ENCODE measurements around the gene TECPR2.
"Not testable (repeated sequence)": the region's sequence is repeated elsewhere in the genome, so short reads cannot be mapped to it uniquely, and the experiment has no call there.

TECPR2 gene

DNA sequence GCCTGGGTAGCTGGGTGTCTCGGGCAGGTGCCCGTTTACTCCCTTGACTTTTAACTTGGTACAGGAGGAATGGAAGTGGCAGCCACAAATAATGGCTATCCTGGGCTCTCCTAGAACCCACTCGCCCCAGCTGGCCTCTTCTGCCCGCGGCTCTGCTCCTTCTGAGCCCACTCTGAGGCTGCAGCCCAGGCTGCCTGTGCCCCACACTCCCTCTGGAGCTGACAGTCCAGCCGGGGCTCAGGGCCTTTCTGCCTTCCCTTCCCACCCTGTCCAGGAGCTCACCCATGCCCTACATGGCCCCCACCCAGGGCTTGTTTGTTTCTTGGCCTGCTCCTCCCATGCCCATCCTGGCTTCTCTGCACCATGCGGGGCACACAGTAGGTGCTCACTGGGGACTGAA, 27.6 kb upstream of the TECPR2 start:
- FAIRE-seq, result no peak

DNA sequence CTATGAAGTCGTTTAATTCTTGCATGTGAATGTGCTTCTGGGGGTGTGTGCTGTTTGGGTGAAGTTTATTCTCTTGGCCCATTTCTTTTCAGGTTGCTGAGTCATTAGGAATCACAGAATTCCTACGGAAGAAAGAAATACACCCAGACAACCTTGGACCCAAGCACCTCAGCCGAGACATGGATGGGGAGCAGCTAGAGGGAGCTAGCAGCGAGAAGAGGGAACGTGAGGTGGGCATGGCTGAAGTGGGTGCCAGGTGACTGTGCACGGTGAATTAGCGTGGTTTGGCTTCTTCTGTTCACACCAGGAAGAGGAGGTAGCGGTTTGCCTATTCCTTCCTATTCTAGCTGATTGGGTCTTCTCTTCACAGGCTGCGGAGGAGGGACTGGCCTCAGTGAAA, 24.0 kb upstream of the TECPR2 start:
- FAIRE-seq, result no peak

DNA sequence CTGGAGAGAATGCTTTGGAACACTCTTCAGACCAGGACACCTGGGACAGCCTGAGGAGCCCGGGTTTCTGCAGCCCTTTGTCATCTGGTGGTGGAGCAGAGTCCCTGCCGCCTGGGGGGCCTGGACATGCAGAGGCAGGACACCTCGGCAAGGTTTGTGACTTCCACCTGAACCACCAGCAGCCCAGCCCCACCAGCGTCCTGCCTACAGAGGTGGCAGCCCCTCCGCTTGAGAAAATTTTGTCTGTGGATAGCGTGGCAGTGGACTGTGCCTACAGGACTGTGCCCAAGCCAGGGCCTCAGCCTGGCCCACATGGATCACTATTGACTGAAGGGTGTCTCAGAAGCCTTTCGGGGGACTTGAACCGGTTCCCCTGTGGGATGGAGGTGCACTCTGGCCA, 21.2 kb upstream of the TECPR2 start:
- FAIRE-seq, result no peak

DNA sequence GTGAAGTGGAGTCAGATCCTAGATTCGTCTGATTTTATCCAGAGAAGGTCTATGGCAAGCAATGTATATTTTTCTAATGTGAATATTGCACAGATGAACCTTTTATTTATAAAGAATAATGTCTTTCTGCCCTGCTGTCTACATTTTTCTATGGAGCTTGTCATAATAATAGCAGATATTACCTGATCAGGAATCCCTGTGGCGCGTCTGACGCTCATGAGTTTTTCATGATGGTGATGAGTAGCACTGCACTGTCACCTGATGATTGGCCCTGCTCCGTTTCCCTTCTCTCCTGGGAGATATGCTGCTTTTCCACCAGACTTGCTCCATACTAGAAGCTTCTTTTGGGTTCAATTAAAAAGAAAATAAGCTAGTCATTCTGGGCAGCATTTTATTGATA, 20.5 kb upstream of the TECPR2 start:
- FAIRE-seq, result no peak

DNA sequence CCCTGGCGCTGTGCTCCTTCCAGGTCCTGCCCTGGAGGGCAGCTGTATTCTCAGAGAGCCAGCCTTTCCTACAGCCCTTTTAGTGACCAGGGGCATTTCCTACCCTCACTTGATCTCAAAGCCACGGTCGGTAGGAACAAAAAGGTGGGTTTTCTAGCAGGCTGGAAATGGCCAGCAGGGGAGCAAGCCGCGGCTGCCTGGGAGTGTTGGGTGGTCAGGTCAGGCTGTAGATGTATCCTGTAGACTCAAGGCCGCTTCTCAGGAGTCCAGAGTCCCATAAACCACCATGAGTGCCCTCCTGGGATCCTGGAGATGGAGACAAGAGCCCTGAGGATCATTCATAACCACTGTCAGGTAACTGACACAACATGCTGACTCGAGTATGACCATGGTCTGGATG, 18.7 kb upstream of the TECPR2 start:
- FAIRE-seq, result no peak

DNA sequence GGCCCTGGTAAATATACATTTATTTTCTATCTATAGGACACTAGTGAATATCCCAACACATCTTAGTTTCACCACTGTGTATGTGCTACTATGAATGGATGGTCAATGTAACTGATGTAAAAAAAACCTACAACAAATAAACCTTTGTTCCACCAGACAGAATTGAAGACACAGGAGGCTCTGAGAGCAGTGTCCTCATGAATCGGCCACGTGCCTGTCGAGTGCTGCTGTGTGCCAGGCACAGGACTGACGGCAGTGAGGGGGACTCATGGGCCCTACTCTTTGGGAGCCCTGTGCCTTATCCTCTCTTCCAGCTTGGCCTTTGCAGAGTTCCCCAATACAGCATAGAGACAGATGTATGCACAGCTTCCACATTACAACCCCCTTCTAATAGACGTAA, 18.3 kb upstream of the TECPR2 start:
- FAIRE-seq, result no peak

DNA sequence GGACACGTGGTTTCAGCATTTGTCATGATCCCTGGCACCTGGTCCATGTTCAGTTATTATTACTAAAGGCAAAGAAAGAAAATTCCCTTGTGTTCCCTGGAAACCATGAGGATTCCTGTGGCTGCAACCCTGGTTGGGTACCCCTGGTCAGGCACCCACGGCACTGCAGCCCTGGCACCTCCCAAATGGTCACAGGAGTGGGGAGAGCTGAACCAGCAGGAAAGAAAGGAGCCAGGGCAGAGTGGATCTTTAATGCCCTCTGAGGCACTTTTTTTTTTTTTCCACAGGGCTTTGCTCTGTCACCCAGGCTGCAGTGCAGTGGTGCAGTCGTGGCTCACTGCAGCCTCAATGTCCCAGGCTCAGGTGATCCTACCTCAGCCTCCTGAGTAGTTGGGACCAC, 17.5 kb upstream of the TECPR2 start:
- no peak for FAIRE-seq

DNA sequence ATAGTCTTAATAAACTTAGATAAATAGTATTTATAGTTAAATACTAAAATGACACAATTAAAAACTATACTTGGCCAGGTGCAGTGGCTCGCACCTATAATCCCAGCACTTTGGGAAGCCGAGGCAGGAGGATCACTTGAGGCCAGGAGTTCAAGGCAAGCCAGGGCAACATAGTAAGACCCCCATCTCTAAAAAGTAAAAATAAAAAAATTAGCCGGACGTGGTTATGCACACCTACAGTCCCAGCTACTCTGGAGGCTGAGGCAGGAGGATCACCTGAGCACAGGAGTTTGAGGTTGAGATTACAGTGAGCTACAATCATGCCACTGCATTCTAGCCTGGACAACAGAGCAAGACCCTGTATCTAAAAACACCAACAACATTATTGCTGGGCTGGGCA, 16.1 kb upstream of the TECPR2 start:
- no peak for FAIRE-seq

DNA sequence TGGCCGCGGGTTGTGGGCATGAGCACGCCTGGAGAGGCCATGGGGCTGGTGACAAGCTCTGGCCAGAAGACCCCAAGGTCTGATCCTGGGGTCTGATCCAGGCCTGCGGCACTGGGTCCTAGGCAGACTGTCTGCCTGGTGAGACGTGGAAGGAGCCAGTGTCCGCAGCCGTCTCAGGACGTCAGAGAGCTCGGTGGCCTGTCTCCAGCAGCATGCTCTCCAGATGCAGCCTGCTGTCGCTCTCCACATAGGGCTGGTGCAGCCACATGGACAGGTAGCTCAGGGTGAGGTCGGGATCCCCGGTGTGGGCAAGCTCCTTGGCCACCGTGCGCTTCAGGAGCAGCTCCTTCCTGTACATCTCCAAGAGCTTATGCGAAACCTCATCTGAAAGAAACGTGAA, 14.4 kb upstream of the TECPR2 start:
- FAIRE-seq, result no peak

DNA sequence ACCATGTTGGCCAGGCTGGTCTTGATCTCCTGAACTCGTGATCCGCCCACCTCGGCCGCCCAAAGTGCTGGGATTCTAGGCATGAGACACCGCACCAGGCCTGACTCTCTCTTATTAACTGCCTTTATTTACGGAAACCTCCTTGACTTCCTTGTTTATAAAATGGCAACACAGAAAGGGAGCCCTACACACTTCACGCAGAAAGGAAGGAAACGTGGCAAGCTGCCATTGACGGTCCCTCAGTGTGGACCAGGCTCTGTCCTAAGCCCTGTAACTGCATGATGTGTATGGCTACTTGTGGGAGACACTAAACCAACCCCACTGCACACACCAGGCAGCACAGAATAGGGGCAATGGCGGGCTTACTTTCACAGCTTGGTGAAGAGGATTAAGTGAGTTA, 11.7 kb upstream of the TECPR2 start:
- no peak for FAIRE-seq

DNA sequence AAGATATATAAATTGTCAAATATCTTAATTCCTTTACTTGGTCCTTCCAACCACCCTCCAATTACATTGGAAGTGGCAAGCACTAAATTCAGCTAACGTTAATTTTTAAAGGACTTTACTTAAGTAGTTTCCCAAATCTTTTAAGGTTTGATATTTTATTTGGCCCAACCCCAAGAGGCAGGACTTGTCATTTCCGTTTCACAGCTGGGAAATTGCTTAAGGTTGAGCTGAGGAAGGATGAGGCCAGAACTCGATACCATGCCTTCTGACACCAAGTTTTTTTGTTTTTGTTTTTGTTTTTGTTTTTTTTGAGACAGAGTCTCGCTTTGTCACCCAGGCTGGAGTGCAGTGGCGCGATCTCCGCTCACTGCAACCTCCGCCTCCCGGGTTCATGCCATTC, 11.1 kb upstream of the TECPR2 start:
- not testable (repeated sequence) for FAIRE-seq

DNA sequence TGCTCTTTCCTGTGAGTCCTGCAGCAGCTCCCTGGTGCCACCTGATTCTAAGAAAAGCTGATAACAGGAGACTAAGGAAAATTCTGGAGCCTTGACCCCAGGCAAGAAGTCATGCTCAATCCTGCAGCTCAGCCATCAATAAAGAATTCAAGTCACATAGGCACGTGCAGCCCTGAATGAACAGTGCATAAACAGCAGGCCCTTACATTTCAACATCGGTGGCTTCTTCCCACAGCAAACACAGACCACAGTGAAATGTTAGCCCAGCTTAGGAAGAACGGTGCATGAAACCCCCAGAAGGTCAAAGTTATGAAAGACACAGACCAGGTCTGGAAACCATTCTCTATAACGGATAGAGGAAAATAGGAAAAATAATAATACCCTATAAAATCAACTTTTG, 10.5 kb upstream of the TECPR2 start:
- FAIRE-seq, result no peak

DNA sequence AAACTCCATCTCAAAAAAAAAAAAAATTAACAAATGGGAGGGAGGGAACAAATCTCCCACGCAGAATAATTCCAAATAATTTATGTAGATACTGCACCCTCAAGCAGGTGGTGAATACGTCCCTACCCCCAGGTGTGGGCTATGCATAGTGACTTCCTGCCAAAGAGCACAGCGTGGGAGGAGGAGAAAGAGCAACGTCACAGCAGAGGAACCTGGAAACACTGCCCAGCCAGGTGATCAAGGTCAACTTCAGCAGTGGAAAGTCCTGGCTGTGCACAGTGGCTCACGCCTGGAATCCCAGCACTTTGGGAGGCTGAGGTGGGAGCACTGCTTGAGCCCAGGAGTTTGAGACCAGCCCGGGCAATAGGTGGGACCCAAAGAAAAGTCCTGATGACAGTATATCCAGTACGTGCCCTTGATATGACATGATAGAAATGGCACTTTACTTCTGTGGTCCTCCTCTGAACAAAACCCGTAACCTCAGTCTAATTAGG, 9.6 kb upstream of the TECPR2 start:
- FAIRE-seq, result no peak

DNA sequence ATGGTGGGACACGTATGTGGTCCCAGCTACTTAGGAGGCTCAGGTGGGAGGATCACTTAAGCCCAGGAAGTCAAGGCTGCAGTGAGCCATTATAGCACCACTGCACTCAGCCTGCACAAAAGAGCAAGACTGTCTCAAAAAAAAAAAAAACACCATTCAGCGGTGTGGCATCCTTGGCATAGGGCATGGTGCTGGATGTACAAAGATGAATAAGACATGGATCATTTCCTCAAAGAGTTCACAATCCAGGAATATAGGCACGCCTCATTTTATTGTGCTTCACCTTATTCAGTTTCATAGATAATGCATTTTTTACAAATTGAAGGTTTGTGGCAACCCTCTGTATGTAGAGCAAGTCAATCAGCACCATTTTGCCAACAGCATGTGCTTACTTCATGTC, 6.5 kb upstream of the TECPR2 start:
- FAIRE-seq, result no peak

DNA sequence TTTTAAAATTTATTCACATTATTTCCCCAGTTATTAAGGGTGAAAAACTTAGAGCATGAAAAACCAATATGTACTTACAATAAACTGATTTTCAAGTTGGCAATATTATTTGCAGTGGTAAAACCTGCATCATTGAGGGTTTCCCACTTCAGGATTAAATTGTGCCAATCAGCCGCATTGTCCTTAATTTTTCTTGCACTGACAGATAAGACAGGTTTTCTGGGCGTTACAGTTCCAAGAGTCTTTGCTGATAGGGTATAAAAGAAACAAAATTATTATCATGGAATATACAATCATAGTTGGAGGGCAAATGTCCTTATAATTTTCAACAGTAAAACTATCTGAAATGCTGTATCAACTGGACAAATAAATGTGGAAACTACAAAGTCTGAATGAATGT, 3.4 kb upstream of the TECPR2 start:
- FAIRE-seq, result no peak

DNA sequence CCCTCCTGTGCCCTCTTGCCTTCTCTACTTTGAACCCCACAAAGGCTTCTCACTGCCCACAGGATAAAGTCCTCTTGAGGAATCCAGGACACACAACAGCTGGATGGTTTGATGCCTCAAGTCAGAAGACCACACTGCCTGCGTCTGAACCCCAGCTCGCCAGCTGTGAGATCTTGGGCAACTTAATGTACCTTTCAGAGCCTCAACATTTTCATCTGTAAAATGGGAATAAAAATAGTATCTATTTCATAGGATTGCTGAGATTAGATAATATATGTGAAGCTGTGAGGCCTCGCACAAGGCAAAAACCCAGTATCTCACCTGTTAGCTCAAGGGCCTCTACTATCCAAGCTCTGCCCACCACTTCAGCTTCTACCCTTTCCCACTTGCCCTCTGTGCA, 2.4 kb upstream of the TECPR2 start:
- no peak for FAIRE-seq

DNA sequence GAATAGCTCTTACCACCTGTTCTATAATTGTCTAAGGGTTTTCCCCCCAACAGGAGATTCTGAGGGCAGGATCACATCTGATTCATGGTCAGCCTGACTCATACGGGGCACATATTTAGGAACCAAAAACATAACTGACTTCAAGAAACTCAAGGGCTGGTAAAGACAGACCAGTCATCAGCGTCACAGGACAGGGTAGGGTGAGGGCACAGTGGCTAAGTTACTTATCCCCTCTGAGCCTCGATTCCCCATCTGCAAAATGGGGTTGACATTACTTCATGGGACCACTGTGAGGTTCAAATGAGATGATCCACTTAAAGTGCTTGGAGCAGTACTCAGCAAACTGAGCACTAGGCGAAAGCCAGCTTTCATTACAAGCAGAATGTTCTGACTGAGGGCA, 657 bp upstream of the TECPR2 start:
- no peak for FAIRE-seq

DNA sequence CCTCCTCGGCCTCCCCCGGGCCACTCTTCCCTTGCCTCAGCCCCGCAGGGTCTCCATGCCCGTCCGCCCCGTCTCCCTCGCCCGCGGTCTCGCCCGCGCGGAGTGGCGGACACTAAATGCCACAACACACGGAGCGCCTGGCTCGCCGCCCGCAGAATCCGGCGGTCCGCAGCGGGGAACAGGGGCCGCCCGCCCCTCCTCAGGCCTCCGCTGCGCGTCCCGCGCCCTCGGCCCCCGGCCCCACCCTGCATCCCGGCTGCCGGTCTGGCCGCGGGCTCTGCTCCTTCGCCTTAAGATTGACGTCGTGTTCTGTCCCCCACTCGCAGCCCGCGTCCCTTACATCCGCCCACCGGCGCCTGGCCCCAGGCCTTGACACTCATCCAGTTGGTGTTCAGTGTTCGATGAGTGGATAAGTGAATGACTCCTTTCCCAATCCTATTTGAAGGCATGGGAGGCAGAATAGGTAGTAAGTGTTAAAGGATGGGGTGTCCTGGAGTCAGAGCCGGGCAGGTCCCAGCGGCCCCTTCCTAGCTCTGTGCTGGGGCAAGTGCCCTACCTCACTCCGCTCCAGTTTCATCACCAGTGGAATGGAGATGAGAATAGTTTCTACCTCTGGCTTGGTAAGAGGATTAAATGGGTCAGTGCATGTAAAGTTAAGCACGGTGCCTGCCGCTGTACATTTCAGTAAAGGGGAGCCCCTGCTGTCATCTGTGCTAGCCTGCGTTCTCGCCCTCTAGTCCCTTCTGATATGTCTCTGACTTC, 622 bp downstream of the TECPR2 start:
- no peak for FAIRE-seq

DNA sequence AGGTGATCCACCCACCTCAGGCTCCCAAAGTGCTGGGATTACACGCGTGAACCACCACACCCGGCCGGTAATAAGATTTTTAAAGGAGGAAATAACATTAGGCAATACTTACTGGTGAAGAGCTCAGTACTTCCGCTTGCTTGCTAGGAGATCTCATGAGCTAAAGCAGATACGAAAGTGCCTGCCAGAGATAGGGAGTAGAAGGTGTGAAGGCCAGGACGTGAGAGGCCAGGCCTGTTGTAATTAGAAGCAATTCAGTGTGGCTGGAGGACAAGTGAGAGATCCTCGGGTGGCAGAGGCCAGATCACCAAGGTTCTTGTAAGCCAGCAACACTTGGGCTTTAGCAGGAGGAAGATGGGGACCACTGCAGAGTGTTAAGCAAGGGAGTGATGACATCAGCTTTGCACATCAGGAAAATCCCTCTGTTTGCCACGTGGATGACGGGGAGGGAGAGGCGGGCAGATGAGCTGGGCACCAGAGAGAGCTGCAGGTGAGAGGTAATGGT, 7.6 kb downstream of the TECPR2 start:
- no peak for FAIRE-seq

DNA sequence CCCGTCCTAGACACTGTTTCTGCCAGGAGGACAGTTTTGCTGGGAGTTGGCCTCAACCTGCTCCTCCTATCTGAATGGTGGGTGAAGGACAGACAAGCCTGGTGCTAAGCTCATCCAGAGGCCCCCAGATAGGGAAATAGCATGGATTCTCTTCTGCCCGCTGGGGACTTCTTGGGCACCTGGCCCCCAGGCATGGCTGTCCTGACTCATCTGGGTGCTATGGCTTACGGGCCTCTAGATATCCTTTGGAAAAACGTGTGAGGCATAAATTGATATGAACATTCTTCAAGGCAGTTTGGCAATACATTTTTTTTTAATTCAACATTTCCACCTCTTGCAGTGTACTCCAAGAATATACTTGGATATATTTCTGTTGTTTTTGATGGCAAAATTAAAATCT, 8.6 kb downstream of the TECPR2 start:
- FAIRE-seq, result no peak

DNA sequence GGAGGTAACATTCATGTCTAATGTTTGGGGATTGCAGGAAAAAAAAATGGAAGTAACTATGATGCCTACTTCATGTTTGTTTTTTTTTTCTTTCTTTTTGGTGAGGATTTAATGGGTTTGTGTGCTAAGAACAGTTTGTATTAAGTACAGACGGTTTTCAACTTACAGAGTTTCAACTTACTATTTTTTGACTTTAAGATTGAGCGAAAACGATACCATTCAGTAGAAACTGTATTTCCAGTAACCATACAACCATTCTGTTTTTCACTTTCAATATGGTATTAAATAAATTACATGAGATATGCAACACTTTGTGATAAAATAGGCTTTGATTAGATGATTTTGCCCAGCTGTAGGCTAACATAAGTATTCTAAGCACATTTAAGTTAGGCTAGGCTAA, 10.4 kb downstream of the TECPR2 start:
- FAIRE-seq, result no peak

DNA sequence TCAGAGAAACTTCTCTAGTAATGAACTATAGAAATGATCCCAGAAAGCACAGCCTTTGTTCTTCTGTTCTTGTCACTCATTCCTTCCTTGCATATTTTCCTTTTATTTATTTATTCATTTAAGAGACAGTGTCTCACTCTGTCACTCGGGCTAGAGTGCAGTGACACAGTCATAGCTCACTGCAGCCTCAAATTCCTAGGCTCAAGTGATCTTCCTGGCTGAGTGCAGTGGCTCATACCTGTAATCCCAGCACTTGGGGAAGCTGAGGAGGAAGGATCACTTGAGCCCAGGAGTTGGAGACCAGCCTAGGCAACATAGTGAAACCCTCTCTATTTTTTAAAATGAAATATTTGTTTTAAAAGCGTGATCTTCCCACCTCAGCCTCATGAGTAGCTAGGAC, 11.5 kb downstream of the TECPR2 start:
- no peak for FAIRE-seq

DNA sequence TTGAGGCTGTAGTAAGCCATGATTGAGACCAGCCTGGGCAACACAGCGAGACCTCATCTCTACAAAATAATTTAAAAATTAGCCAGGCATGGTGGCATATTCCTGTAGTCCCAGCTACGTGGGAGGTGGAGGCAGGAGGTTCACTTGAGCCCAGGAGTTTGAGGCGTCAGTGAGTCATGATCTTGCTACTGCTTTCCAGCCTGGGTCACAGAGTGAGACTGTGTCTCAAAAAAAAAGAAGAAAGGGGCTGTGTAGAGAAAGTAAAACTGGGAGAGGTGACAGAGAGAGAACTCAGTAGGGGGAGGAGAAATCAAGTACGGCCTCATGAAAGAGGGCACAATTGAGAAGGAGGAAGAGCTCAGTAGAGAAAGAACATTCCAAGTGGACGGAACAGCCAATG, 12.4 kb downstream of the TECPR2 start:
- no peak for FAIRE-seq

DNA sequence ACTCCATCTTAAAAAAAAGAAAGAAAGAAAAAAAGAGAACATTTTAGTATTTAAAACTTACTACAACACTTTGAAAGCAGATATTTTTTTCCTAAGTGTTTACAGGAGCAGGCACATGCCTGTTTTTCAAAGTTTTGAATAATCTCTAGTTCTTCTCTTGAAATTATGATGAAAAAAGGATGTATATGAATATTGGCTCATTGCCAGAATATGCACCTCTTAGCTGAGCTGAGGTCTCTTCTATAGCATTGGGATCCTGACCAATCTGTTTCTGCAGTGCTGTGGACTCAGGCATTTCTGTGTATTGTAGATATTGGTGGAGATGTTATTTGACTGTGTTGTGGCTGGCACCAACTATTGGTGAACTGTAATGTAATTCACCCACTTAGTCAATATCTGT, 15.0 kb downstream of the TECPR2 start:
- FAIRE-seq, result no peak

DNA sequence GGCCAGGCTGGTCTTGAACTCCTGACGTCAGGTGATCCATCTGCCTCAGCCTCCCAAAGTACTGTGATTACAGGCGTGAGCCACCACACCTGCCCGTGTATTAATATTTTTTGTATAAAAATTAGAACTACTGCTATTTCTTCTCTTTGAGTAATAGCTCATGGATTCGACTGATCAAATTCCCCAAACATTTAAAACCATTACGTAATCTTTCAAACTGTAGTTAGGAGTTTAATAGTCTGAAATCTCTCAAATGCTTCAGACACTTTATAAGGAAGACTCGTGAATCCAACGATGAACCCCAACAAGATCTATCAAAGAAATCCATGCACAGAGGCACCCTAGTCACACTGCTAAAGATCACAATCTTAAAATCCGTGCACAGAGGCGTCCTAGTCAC, 16.1 kb downstream of the TECPR2 start:
- FAIRE-seq, result no peak

Data from TTC549 (cell line).